Liver (tissue), 9 donors: Measurements from ENCODE around the gene SOCS2. TPM values are rescaled to one million over a fixed set of nuclear protein-coding genes. Genes with fewer than 3 reads are reported as not detected.

Experiments
- DNase-seq: peaks from one replicate; pipeline ENCODE4 v3.0.0-alpha.2; 2017; ENCODE audit warnings: low spot score
- H3K27ac ChIP-seq, 2 donors: one replicate each; pipeline ENCODE4 v1.7.0; 2013; ENCODE audit warnings: inconsistent platforms in 2 of 2, low read length in 2 of 2, control low read depth in 1 of 2, low read depth in 1 of 2, mild to moderate bottlenecking in 1 of 2
- H3K27me3 ChIP-seq, 4 donors: one replicate each; pipeline versions ENCODE4 v1.6.1 to v1.7.0; 2013; ENCODE audit warnings: low read length in 3 of 4, inconsistent platforms in 1 of 4, mild to moderate bottlenecking in 1 of 4, moderate library complexity in 1 of 4; ENCODE audit not compliant: control insufficient read depth in 4 of 4, insufficient read depth in 4 of 4
- H3K36me3 ChIP-seq, 4 donors: one replicate each; pipeline versions ENCODE4 v1.6.1 to v1.7.0; 2013; ENCODE audit warnings: low read length in 3 of 4, mild to moderate bottlenecking in 3 of 4, low read depth in 1 of 4, moderate library complexity in 1 of 4; ENCODE audit not compliant: control insufficient read depth in 4 of 4, insufficient read depth in 3 of 4
- H3K4me1 ChIP-seq, 4 donors: one replicate each; pipeline versions ENCODE4 v1.6.1 to v1.7.0; 2013; ENCODE audit warnings: low read length in 3 of 4, mild to moderate bottlenecking in 3 of 4, moderate library complexity in 1 of 4; ENCODE audit not compliant: control insufficient read depth in 4 of 4, insufficient read depth in 4 of 4
- H3K4me3 ChIP-seq, 3 donors: one replicate each; pipeline versions ENCODE4 v1.6.1 to v1.7.0; 2013; ENCODE audit warnings: low read length in 3 of 3, control low read depth in 1 of 3, low read depth in 1 of 3, mild to moderate bottlenecking in 1 of 3
- H3K9ac ChIP-seq, 2 donors: one replicate each; pipeline ENCODE4 v1.7.0; 2013; ENCODE audit warnings: low read length in 2 of 2, mild to moderate bottlenecking in 2 of 2, moderate library complexity in 2 of 2, control low read depth in 1 of 2, low read depth in 1 of 2
- H3K9me3 ChIP-seq, 4 donors: one replicate each; pipeline versions ENCODE4 v1.6.1 to v1.7.0; 2013; ENCODE audit warnings: low read length in 3 of 4; ENCODE audit not compliant: control insufficient read depth in 4 of 4
- EGR1 ChIP-seq, 2 donors: IDR thresholded peaks; 2 replicates each; pipeline ENCODE4 v1.6.1; 2016 to 2018; ENCODE audit warnings: antibody characterized with exemption in 2 of 2, low read depth in 2 of 2
- FOXA1 ChIP-seq: IDR thresholded peaks from 2 replicates; pipeline ENCODE4 v1.6.1; 2016; ENCODE audit warnings: antibody characterized with exemption
- FOXA2 ChIP-seq: IDR thresholded peaks from 2 replicates; pipeline ENCODE4 v1.6.1; 2016; ENCODE audit warnings: antibody characterized with exemption
- GABPA ChIP-seq, 2 donors: IDR thresholded peaks in 1 of 2; conservative IDR thresholded peaks in 1 of 2; 2 replicates each; pipeline ENCODE4 v1.6.1; 2016; ENCODE audit warnings: antibody characterized with exemption in 2 of 2, mild to moderate bottlenecking in 1 of 2, moderate library complexity in 1 of 2
- HNF4A ChIP-seq, 2 donors: conservative IDR thresholded peaks; 2 replicates each; pipeline ENCODE4 v1.6.1; 2016; ENCODE audit warnings: antibody characterized with exemption in 2 of 2, mild to moderate bottlenecking in 2 of 2
- HNF4G ChIP-seq: IDR thresholded peaks from 2 replicates; pipeline ENCODE4 v1.6.1; 2016; ENCODE audit warnings: antibody characterized with exemption
- JUND ChIP-seq, 2 donors: IDR thresholded peaks; 2 replicates each; pipeline ENCODE4 v1.6.1; 2016; ENCODE audit warnings: antibody characterized with exemption in 2 of 2
- NR2F2 ChIP-seq: IDR thresholded peaks from 2 replicates; pipeline ENCODE4 v1.6.1; 2016; ENCODE audit warnings: antibody characterized with exemption
- RAD21 ChIP-seq, 2 donors: IDR thresholded peaks; 2 replicates each; pipeline ENCODE4 v1.6.1; 2016; ENCODE audit warnings: antibody characterized with exemption in 2 of 2, mild to moderate bottlenecking in 2 of 2
- RXRA ChIP-seq, 2 donors: IDR thresholded peaks; 2 replicates each; pipeline ENCODE4 v1.6.1; 2017 to 2018; ENCODE audit warnings: antibody characterized with exemption in 2 of 2, mild to moderate bottlenecking in 1 of 2
- SP1 ChIP-seq: IDR thresholded peaks from 2 replicates; pipeline ENCODE4 v1.6.1; 2018; ENCODE audit warnings: antibody characterized with exemption, mild to moderate bottlenecking
- TAF1 ChIP-seq: conservative IDR thresholded peaks from 2 replicates; pipeline ENCODE4 v1.6.1; 2016; ENCODE audit warnings: antibody characterized with exemption, mild to moderate bottlenecking
- YY1 ChIP-seq: IDR thresholded peaks from 2 replicates; pipeline ENCODE4 v1.6.1; 2016; ENCODE audit warnings: antibody characterized with exemption, mild to moderate bottlenecking
- WGBS: extraction: QIAGEN DNeasy Blood & Tissue Kit; methylation state at CpG from one replicate; pipeline ENCODE4 v1.1.7; 2013; 5-methylcytosine and 5-hydroxymethylcytosine counted together
- polyA plus RNA-seq, 2 donors: library from polyadenylated mRNA; stranded (reverse) in 1 of 2; unstranded in 1 of 2; fragments of 200-250 nt in 1 of 2; fragments of >200 nt in 1 of 2; fragmentation: Nextera tagmentation in 1 of 2; extraction: Ambion mirVana in 1 of 2; gene quantifications; one replicate each; pipeline versions ENCODE4 v1.2.1 to v1.2.3, GENCODE V29; 2013 to 2015
- total RNA-seq, 2 donors: library from RNA; depleted of rRNA; stranded (reverse); fragments of >200 nt; gene quantifications; one replicate each; pipeline ENCODE4 v1.2.3, GENCODE V29; 2014
- TF ChIP-seq, protein P1 (sequence below): fragments of 150-350 bp; IDR thresholded peaks from 2 replicates; pipeline ENCODE4 v1.5.1; 2017; ENCODE audit warnings: improper control_type of control experiment, low read depth, low read length; ENCODE audit not compliant: missing input control
- TF ChIP-seq, protein P2 (sequence below): IDR thresholded peaks from 2 replicates; pipeline ENCODE4 v1.6.1; 2016; ENCODE audit warnings: antibody characterized with exemption
- TF ChIP-seq, protein P3 (sequence below): IDR thresholded peaks from 2 replicates; pipeline ENCODE4 v1.6.1; 2016; ENCODE audit warnings: antibody characterized with exemption, mild to moderate bottlenecking
- TF ChIP-seq, protein P4 (sequence below): IDR thresholded peaks from 2 replicates; pipeline ENCODE4 v1.6.1; 2016; ENCODE audit warnings: antibody characterized with exemption
- TF ChIP-seq, protein P5 (sequence below): IDR thresholded peaks from 2 replicates; pipeline ENCODE4 v1.6.1; 2016; ENCODE audit warnings: antibody characterized with exemption
- donor health status: healthy.
- donor health status: healthy.
- donor health status: healthy.
- donor health status: healthy.
- donor health status: healthy.

The SOCS2 gene
- total and polyA plus RNA-seq, 4 donors = 7.0 to 66.3 (median 34.4) TPM

DNA sequence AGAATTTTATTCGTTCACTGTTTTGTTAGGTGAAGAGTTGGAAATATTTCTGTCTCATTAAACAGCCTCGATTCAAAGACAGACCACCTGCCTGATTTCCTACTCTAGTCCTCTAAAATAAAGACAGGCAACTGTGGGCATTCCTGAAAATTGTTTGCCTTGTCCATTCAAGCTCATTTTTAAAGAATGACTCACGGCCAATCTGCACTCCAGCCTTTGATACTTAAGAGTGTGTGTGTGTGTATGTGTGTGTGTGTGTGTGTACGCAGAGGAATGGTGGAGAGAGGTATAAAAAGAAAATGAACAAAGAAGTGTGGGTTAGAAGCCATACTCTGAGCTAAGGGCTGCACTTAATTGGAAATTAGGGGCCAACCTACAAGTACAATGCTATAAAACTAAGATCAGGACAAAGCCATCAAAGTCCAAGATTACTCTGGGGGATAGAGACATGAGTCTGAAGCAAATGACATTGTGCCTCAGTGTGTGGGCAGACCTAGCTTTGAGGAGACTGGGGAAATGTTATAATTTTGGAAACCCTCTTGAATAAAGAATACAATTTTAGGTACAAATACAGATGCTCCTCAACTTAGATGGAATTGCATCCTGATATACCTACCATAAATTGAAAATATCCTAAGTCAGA, 45.6 kb upstream of the SOCS2 start:
- DNase-seq = no peak
- H3K27ac ChIP-seq = no peak overlapping the region
- no peak overlapping the region for H3K4me3 ChIP-seq
- WGBS = 87% methylated on average over 4 of the region's 4 CpGs
- no peaks in the 10 kb centered on the region for H3K36me3 ChIP-seq
- H3K4me1 ChIP-seq = no peaks in the 10 kb centered on the region
- no peaks in the 10 kb centered on the region for H3K27me3 ChIP-seq
- no peak overlapping the region for H3K9ac ChIP-seq
- TF ChIP-seq GABPA (IDR thresholded peaks at IDR 0.05 in 1 of 2, conservative IDR thresholded peaks at IDR 0.05 in 1 of 2) (no peak), TAF1 (no peak), HNF4A (conservative IDR thresholded peaks at IDR 0.05) (no peak), NR2F2 (no peak), HNF4G (no peak), FOXA1 (no peak), FOXA2 (no peak), YY1 (no peak), JUND (IDR thresholded peaks at IDR 0.05) (no peak), EGR1 (IDR thresholded peaks at IDR 0.05; ENCODE audit: low read depth in 2 of 2) (no peak), RAD21 (IDR thresholded peaks at IDR 0.05) (no peak), RXRA (IDR thresholded peaks at IDR 0.05) (no peak), SP1 (no peak)
- TF ChIP-seq, protein P1, sequence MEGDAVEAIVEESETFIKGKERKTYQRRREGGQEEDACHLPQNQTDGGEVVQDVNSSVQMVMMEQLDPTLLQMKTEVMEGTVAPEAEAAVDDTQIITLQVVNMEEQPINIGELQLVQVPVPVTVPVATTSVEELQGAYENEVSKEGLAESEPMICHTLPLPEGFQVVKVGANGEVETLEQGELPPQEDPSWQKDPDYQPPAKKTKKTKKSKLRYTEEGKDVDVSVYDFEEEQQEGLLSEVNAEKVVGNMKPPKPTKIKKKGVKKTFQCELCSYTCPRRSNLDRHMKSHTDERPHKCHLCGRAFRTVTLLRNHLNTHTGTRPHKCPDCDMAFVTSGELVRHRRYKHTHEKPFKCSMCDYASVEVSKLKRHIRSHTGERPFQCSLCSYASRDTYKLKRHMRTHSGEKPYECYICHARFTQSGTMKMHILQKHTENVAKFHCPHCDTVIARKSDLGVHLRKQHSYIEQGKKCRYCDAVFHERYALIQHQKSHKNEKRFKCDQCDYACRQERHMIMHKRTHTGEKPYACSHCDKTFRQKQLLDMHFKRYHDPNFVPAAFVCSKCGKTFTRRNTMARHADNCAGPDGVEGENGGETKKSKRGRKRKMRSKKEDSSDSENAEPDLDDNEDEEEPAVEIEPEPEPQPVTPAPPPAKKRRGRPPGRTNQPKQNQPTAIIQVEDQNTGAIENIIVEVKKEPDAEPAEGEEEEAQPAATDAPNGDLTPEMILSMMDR = no peak
- TF ChIP-seq, protein P2, sequence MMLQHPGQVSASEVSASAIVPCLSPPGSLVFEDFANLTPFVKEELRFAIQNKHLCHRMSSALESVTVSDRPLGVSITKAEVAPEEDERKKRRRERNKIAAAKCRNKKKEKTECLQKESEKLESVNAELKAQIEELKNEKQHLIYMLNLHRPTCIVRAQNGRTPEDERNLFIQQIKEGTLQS = no peak
- TF ChIP-seq, protein P3, sequence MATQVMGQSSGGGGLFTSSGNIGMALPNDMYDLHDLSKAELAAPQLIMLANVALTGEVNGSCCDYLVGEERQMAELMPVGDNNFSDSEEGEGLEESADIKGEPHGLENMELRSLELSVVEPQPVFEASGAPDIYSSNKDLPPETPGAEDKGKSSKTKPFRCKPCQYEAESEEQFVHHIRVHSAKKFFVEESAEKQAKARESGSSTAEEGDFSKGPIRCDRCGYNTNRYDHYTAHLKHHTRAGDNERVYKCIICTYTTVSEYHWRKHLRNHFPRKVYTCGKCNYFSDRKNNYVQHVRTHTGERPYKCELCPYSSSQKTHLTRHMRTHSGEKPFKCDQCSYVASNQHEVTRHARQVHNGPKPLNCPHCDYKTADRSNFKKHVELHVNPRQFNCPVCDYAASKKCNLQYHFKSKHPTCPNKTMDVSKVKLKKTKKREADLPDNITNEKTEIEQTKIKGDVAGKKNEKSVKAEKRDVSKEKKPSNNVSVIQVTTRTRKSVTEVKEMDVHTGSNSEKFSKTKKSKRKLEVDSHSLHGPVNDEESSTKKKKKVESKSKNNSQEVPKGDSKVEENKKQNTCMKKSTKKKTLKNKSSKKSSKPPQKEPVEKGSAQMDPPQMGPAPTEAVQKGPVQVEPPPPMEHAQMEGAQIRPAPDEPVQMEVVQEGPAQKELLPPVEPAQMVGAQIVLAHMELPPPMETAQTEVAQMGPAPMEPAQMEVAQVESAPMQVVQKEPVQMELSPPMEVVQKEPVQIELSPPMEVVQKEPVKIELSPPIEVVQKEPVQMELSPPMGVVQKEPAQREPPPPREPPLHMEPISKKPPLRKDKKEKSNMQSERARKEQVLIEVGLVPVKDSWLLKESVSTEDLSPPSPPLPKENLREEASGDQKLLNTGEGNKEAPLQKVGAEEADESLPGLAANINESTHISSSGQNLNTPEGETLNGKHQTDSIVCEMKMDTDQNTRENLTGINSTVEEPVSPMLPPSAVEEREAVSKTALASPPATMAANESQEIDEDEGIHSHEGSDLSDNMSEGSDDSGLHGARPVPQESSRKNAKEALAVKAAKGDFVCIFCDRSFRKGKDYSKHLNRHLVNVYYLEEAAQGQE = no peak
- TF ChIP-seq, protein P4, sequence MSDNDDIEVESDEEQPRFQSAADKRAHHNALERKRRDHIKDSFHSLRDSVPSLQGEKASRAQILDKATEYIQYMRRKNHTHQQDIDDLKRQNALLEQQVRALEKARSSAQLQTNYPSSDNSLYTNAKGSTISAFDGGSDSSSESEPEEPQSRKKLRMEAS = no peak
- TF ChIP-seq, protein P5, sequence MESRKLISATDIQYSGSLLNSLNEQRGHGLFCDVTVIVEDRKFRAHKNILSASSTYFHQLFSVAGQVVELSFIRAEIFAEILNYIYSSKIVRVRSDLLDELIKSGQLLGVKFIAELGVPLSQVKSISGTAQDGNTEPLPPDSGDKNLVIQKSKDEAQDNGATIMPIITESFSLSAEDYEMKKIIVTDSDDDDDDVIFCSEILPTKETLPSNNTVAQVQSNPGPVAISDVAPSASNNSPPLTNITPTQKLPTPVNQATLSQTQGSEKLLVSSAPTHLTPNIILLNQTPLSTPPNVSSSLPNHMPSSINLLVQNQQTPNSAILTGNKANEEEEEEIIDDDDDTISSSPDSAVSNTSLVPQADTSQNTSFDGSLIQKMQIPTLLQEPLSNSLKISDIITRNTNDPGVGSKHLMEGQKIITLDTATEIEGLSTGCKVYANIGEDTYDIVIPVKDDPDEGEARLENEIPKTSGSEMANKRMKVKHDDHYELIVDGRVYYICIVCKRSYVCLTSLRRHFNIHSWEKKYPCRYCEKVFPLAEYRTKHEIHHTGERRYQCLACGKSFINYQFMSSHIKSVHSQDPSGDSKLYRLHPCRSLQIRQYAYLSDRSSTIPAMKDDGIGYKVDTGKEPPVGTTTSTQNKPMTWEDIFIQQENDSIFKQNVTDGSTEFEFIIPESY = no peak
- H3K9me3 ChIP-seq = no peaks in the 10 kb centered on the region
